ENCODE measurements around the gene PRKCB.

PRKCB gene

GRCh38 chr16:23863511-23864422, 28.0 kb downstream of the PRKCB start:
- no peak for TF ChIP-seq CTCF (conservative IDR thresholded peaks at IDR 0.05; ENCODE audit: low read depth, low read length)
- H3K4me3 ChIP-seq (ENCODE audit: low read depth, low read length) = no peak overlapping the region
- no peak for DNase-seq (ENCODE audit: low read depth)

- H3K4me3 ChIP-seq (ENCODE audit: low read depth, low read length) = no peak overlapping the region
- DNase-seq (ENCODE audit: low read depth) = no peak
- TF ChIP-seq CTCF (conservative IDR thresholded peaks at IDR 0.05; ENCODE audit: low read depth, low read length) = no peak
These were observed 30.1 kb downstream of the PRKCB start for GRCh38 chr16:23865853-23866252.

- TF ChIP-seq CTCF (conservative IDR thresholded peaks at IDR 0.05; ENCODE audit: low read depth, low read length) = no peak
- no peak for DNase-seq (ENCODE audit: low read depth)
- H3K4me3 ChIP-seq (ENCODE audit: low read depth, low read length) = no peak overlapping the region
These were observed 30.8 kb downstream of the PRKCB start for GRCh38 chr16:23866621-23867020.

- DNase-seq (ENCODE audit: low read depth) = no peak
These were observed 31.8 kb downstream of the PRKCB start for GRCh38 chr16:23867566-23867965.

GRCh38 chr16:23868136-23868535, 32.4 kb downstream of the PRKCB start:
- DNase-seq (ENCODE audit: low read depth) = no peak
- no peak for TF ChIP-seq CTCF (conservative IDR thresholded peaks at IDR 0.05; ENCODE audit: low read depth, low read length)

More at GRCh38 chr16:23867566-23867965, 31.8 kb downstream of the PRKCB start:
- no peak overlapping the region for H3K4me3 ChIP-seq (ENCODE audit: low read depth, low read length)
- TF ChIP-seq CTCF (conservative IDR thresholded peaks at IDR 0.05; ENCODE audit: low read depth, low read length) = no peak

GRCh38 chr16:23869052-23869451, 33.3 kb downstream of the PRKCB start:
- no peak overlapping the region for H3K4me3 ChIP-seq (ENCODE audit: low read depth, low read length)
- no peak for TF ChIP-seq CTCF (conservative IDR thresholded peaks at IDR 0.05; ENCODE audit: low read depth, low read length)
- no peak for DNase-seq (ENCODE audit: low read depth)

More at GRCh38 chr16:23868136-23868535, 32.4 kb downstream of the PRKCB start:
- no peak overlapping the region for H3K4me3 ChIP-seq (ENCODE audit: low read depth, low read length)

GRCh38 chr16:23871924-23872323, 36.1 kb downstream of the PRKCB start:
- no peak for TF ChIP-seq CTCF (conservative IDR thresholded peaks at IDR 0.05; ENCODE audit: low read depth, low read length)
- DNase-seq (ENCODE audit: low read depth) = no peak
- H3K4me3 ChIP-seq (ENCODE audit: low read depth, low read length) = no peak overlapping the region
